DMS79 (cell line): ENCODE data around the gene SPATA9.
"Not testable (repeated sequence)": the region's sequence is repeated elsewhere in the genome, so short reads cannot be mapped to it uniquely, and the experiment has no call there.

ENCODE experiments used
- DNase-seq: peaks from one replicate; lab custom pipeline; 2025; lab: John Stamatoyannopoulos, UW

The SPATA9 gene

GRCh38 chr5:95717439-95717838 is 34.6 kb upstream of the SPATA9 start:
- no peak for DNase-seq

GRCh38 chr5:95715799-95716461 is 33.1 kb upstream of the SPATA9 start:
- DNase-seq, result no peak

DNA sequence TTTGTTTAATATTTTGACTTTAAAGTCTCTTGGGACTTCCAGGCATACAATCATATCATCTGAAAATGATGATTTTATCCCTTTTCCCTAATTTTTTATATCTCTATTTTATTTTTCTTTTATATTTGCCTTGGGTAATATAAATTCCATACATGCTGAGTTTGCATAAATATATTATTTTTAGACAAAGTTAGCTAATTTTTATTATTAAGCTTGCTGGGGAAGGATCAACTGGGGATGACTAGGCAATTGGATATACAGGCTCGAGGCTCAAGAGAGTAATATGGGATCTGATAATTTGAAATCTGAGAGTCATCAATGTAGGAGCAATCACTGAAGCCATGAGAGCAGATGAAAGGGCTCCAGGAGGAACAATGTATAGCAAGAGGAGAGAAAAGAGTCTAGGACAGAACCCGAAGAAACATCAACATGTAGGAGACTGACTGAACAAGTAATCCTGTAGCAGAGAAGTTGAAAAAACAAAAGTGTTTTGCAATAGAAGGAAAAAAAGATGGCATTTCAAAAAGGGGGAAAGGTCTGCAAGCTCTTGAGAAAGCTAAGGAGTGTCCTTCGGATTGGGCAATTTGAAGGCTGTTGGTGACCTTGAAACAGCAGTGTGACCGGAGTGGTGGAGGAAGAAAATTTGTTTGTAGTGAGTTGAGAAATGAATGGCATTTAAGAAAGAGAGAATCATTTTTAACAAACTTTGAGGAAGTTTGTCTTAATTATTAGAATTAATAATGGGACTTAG is 31.3 kb upstream of the SPATA9 start:
- DNase-seq, result no peak

DNA sequence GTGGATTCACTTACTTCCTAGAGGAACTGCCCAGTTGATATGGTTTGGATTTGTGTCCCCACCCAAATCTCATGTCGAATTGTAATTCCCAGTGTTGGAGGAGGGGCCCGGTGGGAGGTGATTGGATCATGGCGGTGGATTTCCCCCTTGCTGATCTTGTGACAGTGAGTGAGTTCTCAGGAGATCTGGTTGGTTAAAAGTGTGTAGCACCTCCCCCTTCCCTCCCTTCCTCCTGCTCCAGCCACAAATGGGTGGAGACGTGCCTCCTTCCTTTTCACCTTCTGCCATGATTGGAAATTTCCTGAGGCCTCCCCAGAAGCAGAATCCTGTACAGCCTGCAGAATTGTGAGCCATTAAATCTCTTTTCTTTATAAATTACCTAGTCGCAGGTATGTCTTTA is 30.5 kb upstream of the SPATA9 start:
- not testable (repeated sequence) for DNase-seq

GRCh38 chr5:95712347-95712958 is 29.7 kb upstream of the SPATA9 start:
- DNase-seq, result peak; percentile 71

DNA sequence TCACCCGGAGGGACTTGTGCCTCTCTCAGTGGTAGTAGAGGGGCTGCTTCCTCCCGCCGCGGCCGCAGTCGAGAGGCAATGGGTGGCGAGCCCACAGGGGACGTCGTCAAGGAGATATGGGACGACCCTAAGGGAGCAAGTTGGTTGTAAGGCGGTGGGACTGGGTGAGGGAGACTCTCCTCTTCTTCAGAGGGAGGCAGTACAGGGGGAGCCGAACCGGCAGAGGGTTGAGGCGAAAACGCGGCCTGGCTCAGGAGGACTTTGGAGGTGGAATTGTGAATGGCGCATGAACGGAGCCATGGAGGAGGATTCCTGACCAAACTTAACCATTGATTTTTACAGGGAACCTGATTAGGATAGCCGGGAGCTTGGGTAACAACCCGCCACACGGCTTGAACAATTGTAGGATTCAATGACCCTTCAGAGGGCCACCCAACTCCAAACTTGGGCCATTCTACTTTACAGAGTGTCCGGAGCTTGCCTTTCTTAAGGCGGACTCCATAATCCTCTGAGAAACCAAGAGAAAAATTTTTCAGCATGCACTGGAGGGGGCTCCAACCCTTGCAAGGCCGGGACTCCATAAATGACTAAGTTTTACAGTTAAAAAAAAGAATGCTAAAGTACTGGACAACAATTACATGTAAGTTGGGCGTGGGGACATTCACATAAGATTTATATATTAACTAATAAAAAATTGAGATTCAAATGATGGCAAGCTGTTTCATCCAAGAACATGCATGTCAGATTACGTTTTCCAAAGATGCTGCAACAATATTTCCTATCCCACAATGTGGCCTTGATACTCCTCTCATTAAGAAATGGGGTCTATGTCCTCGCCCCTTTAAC is 28.9 kb upstream of the SPATA9 start:
- peak; percentile 44 for DNase-seq

- DNase-seq, result peak; percentile 89
Measured at GRCh38 chr5:95710651-95711500, 28.1 kb upstream of the SPATA9 start.

DNA sequence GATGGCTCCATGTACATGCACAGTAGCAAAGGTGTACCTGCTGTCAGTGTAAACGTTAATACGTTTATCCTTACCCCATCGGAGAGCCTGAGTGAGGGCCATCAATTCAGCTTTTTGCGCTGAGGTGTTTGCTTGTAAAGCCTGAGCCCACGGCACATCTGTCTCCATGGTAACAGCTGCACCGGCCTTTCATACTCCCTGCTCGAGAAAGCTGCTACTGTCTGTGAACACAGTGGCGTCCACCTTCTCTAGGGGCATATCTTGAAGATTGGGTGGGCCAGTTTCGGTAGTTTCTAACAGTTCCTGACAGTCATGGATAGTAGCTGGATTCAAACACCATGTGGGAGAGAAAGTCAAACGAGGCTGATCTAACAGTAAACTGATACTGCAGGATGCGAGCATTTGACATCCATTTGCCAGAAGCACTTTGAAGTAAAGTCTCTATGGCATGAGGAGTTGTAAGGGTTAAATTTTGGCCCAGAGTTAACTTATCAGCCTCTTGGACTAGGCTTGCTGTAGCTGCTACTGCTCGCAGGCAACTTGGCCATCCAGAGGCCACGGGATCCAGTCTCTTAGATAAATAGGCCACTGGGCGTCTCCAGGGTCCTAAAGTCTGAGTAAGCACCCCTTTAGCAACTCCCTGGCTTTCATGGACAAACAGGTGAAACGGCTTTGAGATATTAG is 27.3 kb upstream of the SPATA9 start:
- DNase-seq, result peak; percentile 77

DNA sequence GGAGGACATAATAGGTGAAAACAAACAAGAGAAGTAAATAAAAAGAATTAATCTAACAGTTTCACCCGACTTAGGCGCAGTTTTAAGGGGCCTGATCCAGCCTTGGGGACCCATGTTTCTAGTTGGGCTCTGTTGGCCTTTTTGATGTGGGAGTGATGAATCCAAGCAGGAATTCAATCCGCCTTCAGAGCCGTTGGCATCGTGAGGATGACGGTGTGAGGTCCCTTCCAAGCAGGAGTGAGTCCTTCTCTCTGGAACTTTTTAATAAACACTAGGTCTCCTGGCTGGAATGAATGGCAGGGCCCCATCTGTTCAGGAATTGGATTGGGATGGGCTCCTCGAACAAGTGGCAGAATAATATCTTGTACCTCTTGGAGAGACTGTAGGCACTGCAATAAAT is 26.1 kb upstream of the SPATA9 start:
- DNase-seq, result no peak

GRCh38 chr5:95707534-95708188 is 24.9 kb upstream of the SPATA9 start:
- DNase-seq, result not testable (repeated sequence)

GRCh38 chr5:95707055-95707454 is 24.3 kb upstream of the SPATA9 start:
- no peak for DNase-seq

DNA sequence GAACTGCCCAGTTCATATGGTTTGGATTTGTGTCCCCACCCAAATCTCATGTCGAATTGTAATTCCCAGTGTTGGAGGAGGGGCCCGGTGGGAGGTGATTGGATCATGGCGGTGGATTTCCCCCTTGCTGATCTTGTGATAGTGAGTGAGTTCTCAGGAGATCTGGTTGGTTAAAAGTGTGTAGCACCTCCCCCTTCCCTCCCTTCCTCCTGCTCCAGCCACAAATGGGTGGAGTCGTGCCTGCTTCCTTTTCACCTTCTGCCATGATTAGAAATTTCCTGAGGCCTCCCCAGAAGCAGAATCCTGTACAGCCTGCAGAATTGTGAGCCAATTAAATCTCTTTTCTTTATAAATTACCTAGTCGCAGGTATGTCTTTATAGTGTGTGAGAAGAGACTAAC is 23.4 kb upstream of the SPATA9 start:
- not testable (repeated sequence) for DNase-seq

GRCh38 chr5:95704150-95704549 is 21.4 kb upstream of the SPATA9 start:
- DNase-seq, result no peak

DNA sequence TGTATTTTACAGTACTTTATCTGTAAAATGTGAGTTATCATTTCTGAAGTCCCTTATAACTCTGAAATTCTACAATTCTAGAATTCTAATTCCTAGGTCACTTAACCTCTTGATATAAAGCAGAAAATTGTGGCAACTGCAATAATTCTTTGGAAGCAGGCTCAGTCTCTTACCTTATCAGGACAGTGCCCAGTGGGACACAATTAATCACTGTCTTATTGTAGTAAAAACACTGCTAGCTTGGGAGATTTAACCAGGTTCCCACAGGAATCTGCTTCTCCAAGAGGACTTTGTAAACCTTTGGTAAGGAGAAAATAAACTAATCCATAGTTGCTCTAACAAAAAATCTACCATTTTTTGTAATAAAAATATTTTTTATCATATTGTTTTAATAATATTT is 18.3 kb upstream of the SPATA9 start:
- no peak for DNase-seq

DNA sequence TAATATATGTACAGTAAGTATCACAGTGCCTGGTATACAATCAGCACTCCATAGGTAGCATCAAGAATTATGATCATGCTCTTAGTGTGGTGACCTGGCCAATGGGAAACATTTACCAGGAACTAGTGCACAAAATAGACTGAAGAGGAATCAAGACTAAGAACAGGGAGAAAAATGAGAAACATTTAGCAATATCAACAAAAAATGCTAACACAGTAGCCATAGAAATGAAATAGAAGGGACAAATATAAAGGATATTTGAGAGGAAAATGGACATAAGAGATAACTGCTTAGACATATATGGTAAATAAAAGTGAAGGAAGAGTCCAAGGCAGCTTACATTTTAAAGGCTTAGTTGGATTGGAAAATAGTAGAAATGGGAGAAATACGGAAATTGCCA is 16.5 kb upstream of the SPATA9 start:
- DNase-seq, result no peak

GRCh38 chr5:95697781-95698681 is 15.2 kb upstream of the SPATA9 start:
- DNase-seq, result peak; percentile 25

GRCh38 chr5:95690333-95690732 is 7.5 kb upstream of the SPATA9 start:
- DNase-seq, result no peak

GRCh38 chr5:95689680-95690079 is 6.9 kb upstream of the SPATA9 start:
- no peak for DNase-seq

DNA sequence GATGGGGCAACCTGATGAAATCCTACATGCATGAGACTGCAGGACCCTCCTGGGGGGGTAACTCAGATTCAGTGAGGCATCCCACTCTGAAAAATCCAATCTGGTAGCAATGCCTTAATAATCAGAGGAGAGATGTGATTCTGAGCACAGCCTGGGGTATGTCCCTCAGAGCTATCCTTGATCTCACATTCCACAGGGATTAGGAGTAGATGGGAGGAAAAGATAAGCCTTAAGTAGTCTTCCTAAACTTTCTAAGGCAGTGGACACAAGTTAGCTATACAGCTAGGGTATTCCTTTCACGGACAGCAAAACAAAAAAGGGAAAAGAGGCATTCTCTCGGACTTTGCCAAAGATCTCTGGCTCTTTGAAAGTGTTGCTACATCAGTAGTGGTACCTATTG is 3.9 kb upstream of the SPATA9 start:
- no peak for DNase-seq
